Aorta (tissue), 5 donors: ENCODE results near the gene C2orf15. TPM values are rescaled to one million over a fixed set of nuclear protein-coding genes. Genes with fewer than 3 reads are reported as not detected.
"Not testable (repeated sequence)": the region's sequence is repeated elsewhere in the genome, so short reads cannot be mapped to it uniquely, and the experiment has no call there.

Experiments
- ATAC-seq: fragments of 200-7000 bp; cut with Tn5 transposase; one replicate; pipeline ENCODE4 v1.9.1; 2022; ENCODE audit warnings: moderate library complexity; ENCODE audit not compliant: low FRiP score
- DNase-seq, 2 donors: peaks; one replicate each; pipeline ENCODE4 v3.0.0-alpha.2; 2020
- H3K27ac ChIP-seq, 2 donors: one replicate each; pipeline ENCODE4 v1.5.1; 2013; ENCODE audit warnings: low read length in 2 of 2, mild to moderate bottlenecking in 2 of 2, moderate library complexity in 2 of 2, control low read depth in 1 of 2, inconsistent platforms in 1 of 2, low read depth in 1 of 2
- H3K27me3 ChIP-seq, 2 donors: one replicate each; pipeline ENCODE4 v1.6.1; 2013; ENCODE audit warnings: control low read depth in 1 of 2, low read length in 1 of 2, mild to moderate bottlenecking in 1 of 2, moderate library complexity in 1 of 2; ENCODE audit not compliant: insufficient read depth in 2 of 2, control insufficient read depth in 1 of 2
- H3K36me3 ChIP-seq, 2 donors: one replicate each; pipeline ENCODE4 v1.6.1; 2013; ENCODE audit warnings: control low read depth in 1 of 2, low read length in 1 of 2, mild to moderate bottlenecking in 1 of 2; ENCODE audit not compliant: insufficient read depth in 2 of 2, control insufficient read depth in 1 of 2
- H3K4me1 ChIP-seq, 2 donors: one replicate each; pipeline ENCODE4 v1.6.1; 2013; ENCODE audit warnings: low read length in 2 of 2, control low read depth in 1 of 2, mild to moderate bottlenecking in 1 of 2, moderate library complexity in 1 of 2; ENCODE audit not compliant: insufficient read depth in 2 of 2, control insufficient read depth in 1 of 2
- H3K4me3 ChIP-seq, 2 donors: one replicate each; pipeline ENCODE4 v1.5.1; 2013; ENCODE audit warnings: low read length in 2 of 2, control low read depth in 1 of 2, mild to moderate bottlenecking in 1 of 2
- H3K9me3 ChIP-seq: one replicate; pipeline ENCODE4 v1.6.1; 2013; ENCODE audit warnings: mild to moderate bottlenecking, low read length; ENCODE audit not compliant: control insufficient read depth
- WGBS, 2 donors: extraction: QIAGEN DNeasy Blood & Tissue Kit; methylation state at CpG; one replicate each; pipeline ENCODE4 v1.1.7; 2013; 5-methylcytosine and 5-hydroxymethylcytosine counted together
- intact Hi-C, 2 donors: fragments of 100-400 bp; cut with DNase I; formaldehyde crosslinking; loops; one replicate each; pipeline versions ENCODE4 v1.14.2 to v1.15.0; 2022
- polyA plus RNA-seq, 2 donors: library from polyadenylated mRNA; stranded (reverse); fragments of 200-250 nt; gene quantifications; one replicate each; pipeline ENCODE4 v1.2.3, GENCODE V29; 2013
- total RNA-seq, 2 donors: library from RNA; stranded (reverse); fragmentation: NEBNext Ultra II Directional; extraction: Animal tissue kit (Norgen Biotek cat#: 25700); gene quantifications; one replicate each; pipeline ENCODE4 v1.2.1, GENCODE V29; 2021
- donor health status: healthy with polysubstance abuse.
- donor health status: Bipolar disorder and iron deficiency.
- donor health status: DM: no; HTN: no; CAD: no.
- donor health status: DM: no; HTN: no; CAD: no.
- donor health status: DM: yes; HTN: yes; CAD: no.

The C2orf15 gene
- total and polyA plus RNA-seq, 4 donors: 0.36 to 0.75 (median 0.65) TPM; not detected in 1

DNA sequence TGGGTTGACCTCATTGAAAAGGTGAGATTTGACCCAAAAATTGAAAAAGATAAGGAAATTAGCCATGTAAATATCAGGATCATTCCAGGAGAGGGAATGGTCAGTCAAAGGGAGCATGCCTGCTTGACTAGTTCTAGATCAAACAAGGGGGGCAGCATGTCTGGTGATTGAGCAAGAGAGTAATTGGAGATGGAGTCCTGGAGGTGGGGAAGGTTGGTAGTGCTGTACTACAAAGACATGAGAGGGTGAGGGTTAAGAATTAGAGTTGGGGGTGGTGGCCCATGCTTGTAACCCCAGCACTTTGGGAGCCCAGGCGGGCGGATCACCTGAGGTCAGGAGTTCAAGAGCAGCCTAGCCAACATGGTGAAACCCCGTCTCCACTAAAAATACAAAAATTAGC, 41.5 kb downstream of the C2orf15 start:
- no peaks in the 10 kb centered on the region for H3K27me3 ChIP-seq
- no peak overlapping the region for H3K4me3 ChIP-seq
- H3K27ac ChIP-seq: no peak overlapping the region
- intact Hi-C loops: loop anchor here (5.0 to 10.0 kb wide), 3 partner anchors 142 to 309 kb away; partner anchors contain the start of genes EIF5B (in 1 of the 2), REV1 (in 1 of the 2) and TXNDC9 (in 1 of the 2)
- H3K9me3 ChIP-seq: no peaks in the 10 kb centered on the region
- H3K4me1 ChIP-seq: peaks cover 0 to 5% of the 10 kb centered on the region in 2 donors
- ATAC-seq (no peak), DNase-seq (no peak)
- 89 to 98% methylated on average over 3 of the region's 3 CpGs for WGBS, 2 donors
- H3K36me3 ChIP-seq: peaks cover 0 to 2% of the 10 kb centered on the region in 2 donors

DNA sequence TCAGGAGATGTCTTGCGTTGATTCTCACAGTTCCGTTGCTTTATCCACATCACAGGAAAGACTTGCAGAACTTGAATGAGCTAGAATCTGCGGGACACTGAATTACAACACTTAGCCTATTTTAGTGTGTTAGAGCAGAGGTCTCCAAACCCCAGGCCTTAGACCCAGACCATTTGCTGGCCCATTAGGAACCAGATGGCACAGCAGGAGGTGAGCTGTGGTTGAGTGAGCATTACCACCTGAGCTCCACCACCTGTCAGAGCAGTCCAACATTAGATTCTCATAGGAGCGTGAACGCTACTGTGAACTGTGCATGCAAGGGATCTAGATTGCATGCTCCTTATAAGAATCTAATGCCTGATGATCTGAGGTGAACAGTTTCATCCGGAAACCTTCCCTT, 43.3 kb downstream of the C2orf15 start:
- ATAC-seq: no peak
- WGBS, 2 donors: 60 to 63% methylated on average over 6 of the region's 6 CpGs

DNA sequence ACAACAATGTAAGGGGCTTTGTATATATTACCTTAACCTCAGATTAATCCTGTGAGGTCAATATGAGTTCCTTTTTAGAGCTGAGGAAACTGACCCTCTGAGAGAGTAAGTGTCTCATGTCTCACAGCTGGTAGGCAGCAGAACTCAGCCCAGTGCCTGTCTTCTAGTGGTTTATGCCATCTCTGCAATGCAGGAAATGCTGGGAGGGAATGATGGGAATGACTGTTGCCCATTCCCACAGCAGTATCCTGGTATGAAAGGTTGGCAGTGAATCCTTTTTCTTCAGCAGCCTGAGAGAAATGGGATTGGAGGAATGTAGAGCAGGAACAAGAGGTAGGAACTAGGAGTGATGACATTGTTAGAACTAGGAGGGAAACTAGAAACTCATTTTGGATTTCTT, 45.5 kb downstream of the C2orf15 start:
- no peak overlapping the region for H3K27ac ChIP-seq
- peaks cover 0 to 2% of the 10 kb centered on the region in 2 donors for H3K36me3 ChIP-seq
- no peaks in the 10 kb centered on the region for H3K9me3 ChIP-seq
- no peak overlapping the region for H3K4me3 ChIP-seq
- no peaks in the 10 kb centered on the region for H3K27me3 ChIP-seq
- ATAC-seq (no peak), DNase-seq (no peak)
- peaks cover 0 to 2% of the 10 kb centered on the region in 2 donors for H3K4me1 ChIP-seq
- intact Hi-C loops: loop anchor here in 1 of 2 donors (10.0 kb wide), 1 partner anchor 138 kb away; no protein-coding TSS in a partner anchor

More for the DNA sequence above, 43.3 kb downstream of the C2orf15 start:
- Histone ChIP-seq H3K4me3 (no peak overlapping the region), H3K9me3 (no peaks in the 10 kb centered on the region), H3K27ac (no peak overlapping the region), H3K4me1 (peaks cover 0 to 5% of the 10 kb centered on the region in 2 donors), H3K36me3 (peaks cover 0 to 2% of the 10 kb centered on the region in 2 donors), H3K27me3 (no peaks in the 10 kb centered on the region)
- intact Hi-C loops: loop anchor here (5.0 to 10.0 kb wide), 3 partner anchors 140 to 307 kb away; partner anchors contain the start of genes EIF5B (in 1 of the 2), REV1 (in 1 of the 2) and TXNDC9 (in 1 of the 2)
- DNase-seq: no peak

DNA sequence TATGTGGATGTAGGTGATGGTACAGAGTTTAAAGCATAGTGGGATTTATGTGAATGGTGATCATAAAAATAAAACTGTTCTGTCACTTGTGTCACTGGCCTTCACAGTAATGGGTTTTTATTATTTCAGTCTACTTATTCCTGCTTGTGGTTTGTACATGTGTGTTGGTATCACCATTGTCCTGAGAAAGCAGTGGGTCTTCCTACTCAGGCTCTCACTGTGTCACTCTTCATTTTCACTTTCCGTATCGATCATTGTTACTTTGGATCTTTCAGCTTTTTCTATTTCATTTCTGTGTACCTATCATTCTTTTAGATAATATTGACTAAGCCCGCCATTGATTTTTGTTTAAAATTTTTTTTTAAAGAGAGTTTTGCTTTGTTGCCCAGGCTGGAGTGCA, 46.9 kb downstream of the C2orf15 start:
- H3K4me1 ChIP-seq: no peaks in the 10 kb centered on the region
- H3K9me3 ChIP-seq: no peaks in the 10 kb centered on the region
- H3K27ac ChIP-seq: no peak overlapping the region
- 96 to 97% methylated on average over 3 of the region's 3 CpGs for WGBS, 2 donors
- peaks cover 0 to 2% of the 10 kb centered on the region in 2 donors for H3K36me3 ChIP-seq
- ATAC-seq (no peak), DNase-seq (no peak)
- intact Hi-C loops: loop anchor here in 1 of 2 donors (10.0 kb wide), 1 partner anchor 136 kb away; no protein-coding TSS in a partner anchor
- no peaks in the 10 kb centered on the region for H3K27me3 ChIP-seq
- H3K4me3 ChIP-seq: no peak overlapping the region

DNA sequence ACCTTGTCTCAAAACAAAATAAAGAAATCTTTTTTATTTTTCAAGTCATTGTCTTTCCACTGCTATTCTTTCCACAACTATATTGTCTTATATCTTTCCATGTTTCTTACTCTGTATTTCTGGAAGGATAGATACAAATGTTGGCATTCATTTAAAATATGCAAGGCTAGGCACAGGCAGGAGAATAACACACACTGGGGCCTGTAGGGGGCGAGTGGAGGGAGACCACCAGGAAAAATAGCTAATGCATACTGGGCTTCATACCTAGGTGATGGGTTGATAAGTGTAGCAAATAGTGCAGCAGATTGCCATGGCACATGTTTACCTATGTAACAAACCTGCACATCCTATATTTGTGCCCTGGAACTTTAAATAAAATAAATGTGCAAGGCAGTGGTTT, 49.0 kb downstream of the C2orf15 start:
- Histone ChIP-seq H3K27ac (no peak overlapping the region), H3K9me3 (no peaks in the 10 kb centered on the region), H3K4me1 (no peaks in the 10 kb centered on the region), H3K4me3 (no peak overlapping the region), H3K27me3 (no peaks in the 10 kb centered on the region), H3K36me3 (peaks cover 2 to 4% of the 10 kb centered on the region in 2 donors)
- DNase-seq (no peak), ATAC-seq (no peak)
- WGBS, 2 donors: 77 to 80% methylated on average over 1 of the region's 1 CpG
- intact Hi-C loops: no loop called here

DNA sequence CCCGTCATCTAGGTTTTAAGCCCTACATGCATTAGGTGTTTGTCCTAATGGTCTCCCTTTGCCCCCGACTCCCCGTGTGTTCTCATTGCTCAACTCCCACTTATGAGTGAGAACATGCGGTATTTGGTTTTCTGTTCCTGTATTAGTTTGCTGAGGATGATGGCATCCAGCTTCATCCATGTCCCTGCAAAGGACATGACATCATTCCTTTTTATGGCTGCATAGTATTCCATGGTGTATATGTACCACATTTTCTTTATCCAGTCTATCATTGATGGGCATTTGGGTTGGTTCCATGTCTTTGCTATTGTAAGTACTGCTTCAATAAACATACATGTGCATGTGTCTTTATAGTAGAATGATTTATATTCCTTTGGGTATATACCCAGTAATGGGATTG, 50.9 kb downstream of the C2orf15 start:
- WGBS, 2 donors: 95 to 98% methylated on average over 4 of the region's 4 CpGs
- DNase-seq, H3K36me3 ChIP-seq, H3K4me1 ChIP-seq, H3K4me3 ChIP-seq, intact Hi-C loops, H3K9me3 ChIP-seq, H3K27me3 ChIP-seq, H3K27ac ChIP-seq, ATAC-seq: not testable (repeated sequence)

DNA sequence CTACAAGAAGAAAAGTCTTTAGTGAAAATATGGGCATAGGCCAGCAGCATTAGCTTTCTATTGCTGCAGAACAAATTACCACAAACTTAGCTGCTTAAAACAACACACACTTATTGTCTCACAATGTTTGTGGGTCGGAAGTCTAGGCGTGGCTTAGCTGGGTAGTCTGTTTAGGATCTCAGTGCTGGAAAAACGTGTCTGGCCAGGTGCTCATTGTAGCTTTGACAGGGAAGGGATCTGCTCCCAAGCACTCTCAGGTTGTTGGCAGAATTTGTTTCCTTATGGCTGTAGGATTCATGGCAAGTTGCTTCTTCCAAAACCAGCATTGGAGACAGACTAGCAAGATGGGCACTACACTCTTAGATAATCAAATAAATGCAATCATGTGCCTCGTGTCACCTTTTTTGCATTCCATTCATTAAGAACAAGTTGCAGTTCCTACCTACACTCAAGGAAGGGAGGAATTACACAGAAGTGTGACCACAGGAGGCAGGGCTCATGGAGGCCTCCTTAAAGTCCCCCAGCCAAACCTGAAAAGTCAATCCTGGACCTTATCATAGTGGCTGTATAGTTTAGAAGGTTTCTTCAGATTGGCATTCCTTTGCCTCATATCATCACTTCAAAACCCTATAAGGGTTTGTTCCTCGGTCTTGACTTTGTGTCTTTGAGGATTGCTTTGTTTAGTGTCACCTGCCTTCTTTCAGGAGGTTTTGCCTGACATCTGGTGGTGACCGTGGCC, 56.8 kb downstream of the C2orf15 start:
- intact Hi-C loops: no loop called here
- DNase-seq: no peak
- ATAC-seq: no peak
- Histone ChIP-seq H3K9me3 (no peaks in the 10 kb centered on the region), H3K4me1 (no peaks in the 10 kb centered on the region), H3K27ac (no peak overlapping the region), H3K27me3 (no peaks in the 10 kb centered on the region), H3K4me3 (no peak overlapping the region), H3K36me3 (peaks cover 0 to 4% of the 10 kb centered on the region in 2 donors)
- WGBS, 2 donors: 82 to 84% methylated on average over 6 of the region's 6 CpGs

DNA sequence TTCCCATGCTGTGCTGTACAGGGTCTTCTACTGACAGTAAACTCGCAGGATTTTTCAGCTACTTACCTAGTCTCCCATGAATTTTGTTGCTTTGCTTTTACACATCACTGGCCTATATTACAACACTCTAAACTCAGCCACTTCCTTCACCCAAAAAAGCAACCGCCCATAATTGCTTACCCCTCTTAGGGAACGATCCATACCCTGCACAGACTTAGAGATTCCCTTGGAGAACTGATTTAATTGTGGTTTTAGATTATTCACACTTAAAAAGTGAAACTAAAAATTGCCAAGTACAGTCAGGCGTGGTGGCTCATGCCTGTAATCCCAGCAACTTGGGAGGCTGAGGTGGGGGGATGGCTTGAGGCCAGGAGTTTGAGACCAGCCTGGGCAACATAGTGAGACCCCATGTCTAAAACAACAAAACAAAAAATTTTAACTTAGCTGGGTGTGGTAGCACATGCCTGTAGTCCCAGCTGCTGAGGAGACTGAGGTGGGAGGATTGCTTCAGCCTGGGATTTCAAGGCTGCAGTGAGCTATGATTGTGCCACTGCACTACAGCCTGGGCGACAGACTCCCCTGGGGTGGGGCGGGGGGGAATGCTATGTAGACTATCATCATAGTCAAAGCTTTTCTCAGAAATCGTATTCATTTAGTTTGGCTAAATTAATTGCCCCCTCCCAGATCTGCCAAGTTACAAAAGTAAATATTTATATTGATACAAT, 58.7 kb downstream of the C2orf15 start:
- WGBS, 2 donors: 89 to 90% methylated on average over 7 of the region's 7 CpGs
- H3K36me3 ChIP-seq: no peaks in the 10 kb centered on the region
- no peak overlapping the region for H3K27ac ChIP-seq
- H3K4me3 ChIP-seq: no peak overlapping the region
- ATAC-seq: no peak
- intact Hi-C loops: no loop called here
- no peak for DNase-seq
- no peaks in the 10 kb centered on the region for H3K9me3 ChIP-seq
- H3K4me1 ChIP-seq: no peaks in the 10 kb centered on the region
- no peaks in the 10 kb centered on the region for H3K27me3 ChIP-seq
